ENCODE measurements around the gene RPS3. TPM values are rescaled to one million over a fixed set of nuclear protein-coding genes. Genes with fewer than 3 reads are reported as not detected.

RPS3 gene
- total and polyA plus RNA-seq, 2 of the 13 experiments (the other 11 are each of a cell fraction or from before 2014, with no cell fraction given), result 2,143 to 3,616 TPM

DNA sequence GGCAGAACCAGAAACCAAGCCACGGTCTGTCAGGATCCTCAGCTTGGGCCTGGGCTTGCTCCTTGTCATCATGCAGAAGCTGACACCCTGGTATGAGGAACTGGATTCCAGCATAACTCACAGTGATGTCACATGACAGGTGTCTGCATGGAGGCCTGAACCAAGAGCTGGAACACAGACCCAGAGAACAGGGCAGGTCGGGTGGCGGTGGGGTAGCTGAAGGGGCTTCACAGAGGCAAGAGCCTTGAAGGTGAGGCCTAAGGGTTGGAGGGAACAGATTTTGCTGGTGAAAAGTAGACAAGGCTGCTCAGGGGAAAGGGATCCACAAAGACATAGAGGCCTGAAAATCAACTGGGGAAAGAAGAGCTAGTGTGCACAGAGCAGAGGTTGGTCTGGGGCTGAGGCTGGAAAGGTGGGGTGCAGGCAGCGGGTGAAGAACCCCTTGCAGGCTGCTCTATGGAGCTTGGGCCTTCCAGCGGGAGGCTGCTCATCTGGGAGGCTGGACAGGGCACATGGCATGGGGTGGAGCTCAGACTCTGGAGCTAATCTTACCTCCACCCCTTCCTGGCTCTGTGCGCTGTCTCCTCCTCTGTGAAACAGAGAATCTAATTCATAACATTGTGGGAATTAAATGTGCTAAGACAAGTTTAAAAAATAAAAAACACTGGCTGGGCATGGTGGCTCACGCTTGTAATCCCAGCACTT lies 18.4 kb upstream of the RPS3 start (continued):
- TF ChIP-seq HOXA9 (CRISPR knock-in tag; IDR thresholded peaks at IDR 0.05; ENCODE audit: borderline replicate concordance) (no peak), ZNF350 (CRISPR knock-in tag; IDR thresholded peaks at IDR 0.05; ENCODE audit: borderline replicate concordance, low read depth) (no peak), ZNF101 (CRISPR knock-in tag; IDR thresholded peaks at IDR 0.05; ENCODE audit: borderline replicate concordance, low read depth) (no peak), HNRNPUL1 (IDR thresholded peaks at IDR 0.05; ENCODE audit: low read depth, low read length) (no peak), EZH2 (conservative IDR thresholded peaks at IDR 0.05; ENCODE audit: low read depth, low read length) (no peak), NR1H2 (CRISPR knock-in tag; IDR thresholded peaks at IDR 0.05; ENCODE audit: borderline replicate concordance, low read depth) (no peak), NFE2L2 (IDR thresholded peaks at IDR 0.05; ENCODE audit: low read length) (no peak), JUND (CRISPR knock-in tag; IDR thresholded peaks at IDR 0.05) (no peak), CREB1 (IDR thresholded peaks at IDR 0.05) (peak; percentile 75), CREB1 (CRISPR knock-in tag; IDR thresholded peaks at IDR 0.05) (no peak), ZNF883 (CRISPR knock-in tag; IDR thresholded peaks at IDR 0.05; ENCODE audit: not compliant biosample characterization) (peak; percentile 51), ZNF33A (CRISPR knock-in tag; IDR thresholded peaks at IDR 0.05; ENCODE audit: borderline replicate concordance) (no peak), ZNF558 (CRISPR knock-in tag; IDR thresholded peaks at IDR 0.05; ENCODE audit: borderline replicate concordance) (no peak), ZNF605 (CRISPR knock-in tag; IDR thresholded peaks at IDR 0.05) (no peak), HNF4G (IDR thresholded peaks at IDR 0.05; ENCODE audit: borderline replicate concordance, low read depth, low read length) (no peak), HNF4G (CRISPR knock-in tag; IDR thresholded peaks at IDR 0.05; ENCODE audit: borderline replicate concordance, low read depth) (no peak), PHF20 (CRISPR knock-in tag; IDR thresholded peaks at IDR 0.05) (no peak), ATRX (CRISPR knock-in tag; IDR thresholded peaks at IDR 0.05; ENCODE audit: borderline replicate concordance) (no peak), PAX8 (CRISPR knock-in tag; IDR thresholded peaks at IDR 0.05; ENCODE audit: borderline replicate concordance) (no peak), NONO (IDR thresholded peaks at IDR 0.05) (no peak), NONO (CRISPR knock-in tag; conservative IDR thresholded peaks at IDR 0.05) (no peak), CEBPB (IDR thresholded peaks at IDR 0.05; ENCODE audit: borderline replicate concordance, low read depth, low read length) (no peak), ZNF207 (IDR thresholded peaks at IDR 0.05; ENCODE audit: borderline replicate concordance) (no peak), SRSF9 (IDR thresholded peaks at IDR 0.05; ENCODE audit: borderline replicate concordance, insufficient read depth, low read depth, low read length, poor library complexity, severe bottlenecking) (no peak), NR2F2 (IDR thresholded peaks at IDR 0.05; ENCODE audit: borderline replicate concordance, low read depth) (no peak), MTF2 (CRISPR knock-in tag; IDR thresholded peaks at IDR 0.05; ENCODE audit: borderline replicate concordance) (no peak), TBX3 (IDR thresholded peaks at IDR 0.05; ENCODE audit: borderline replicate concordance) (0 out of 2 replicates have a peak, but pooled peaks have one; percentile 5), ZNF136 (CRISPR knock-in tag; IDR thresholded peaks at IDR 0.05; ENCODE audit: low read depth) (no peak)
- TF ChIP-seq, protein P1, sequence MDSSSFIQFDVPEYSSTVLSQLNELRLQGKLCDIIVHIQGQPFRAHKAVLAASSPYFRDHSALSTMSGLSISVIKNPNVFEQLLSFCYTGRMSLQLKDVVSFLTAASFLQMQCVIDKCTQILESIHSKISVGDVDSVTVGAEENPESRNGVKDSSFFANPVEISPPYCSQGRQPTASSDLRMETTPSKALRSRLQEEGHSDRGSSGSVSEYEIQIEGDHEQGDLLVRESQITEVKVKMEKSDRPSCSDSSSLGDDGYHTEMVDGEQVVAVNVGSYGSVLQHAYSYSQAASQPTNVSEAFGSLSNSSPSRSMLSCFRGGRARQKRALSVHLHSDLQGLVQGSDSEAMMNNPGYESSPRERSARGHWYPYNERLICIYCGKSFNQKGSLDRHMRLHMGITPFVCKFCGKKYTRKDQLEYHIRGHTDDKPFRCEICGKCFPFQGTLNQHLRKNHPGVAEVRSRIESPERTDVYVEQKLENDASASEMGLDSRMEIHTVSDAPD (CRISPR knock-in tag; IDR thresholded peaks at IDR 0.05), result no peak
- TF ChIP-seq, protein P2, sequence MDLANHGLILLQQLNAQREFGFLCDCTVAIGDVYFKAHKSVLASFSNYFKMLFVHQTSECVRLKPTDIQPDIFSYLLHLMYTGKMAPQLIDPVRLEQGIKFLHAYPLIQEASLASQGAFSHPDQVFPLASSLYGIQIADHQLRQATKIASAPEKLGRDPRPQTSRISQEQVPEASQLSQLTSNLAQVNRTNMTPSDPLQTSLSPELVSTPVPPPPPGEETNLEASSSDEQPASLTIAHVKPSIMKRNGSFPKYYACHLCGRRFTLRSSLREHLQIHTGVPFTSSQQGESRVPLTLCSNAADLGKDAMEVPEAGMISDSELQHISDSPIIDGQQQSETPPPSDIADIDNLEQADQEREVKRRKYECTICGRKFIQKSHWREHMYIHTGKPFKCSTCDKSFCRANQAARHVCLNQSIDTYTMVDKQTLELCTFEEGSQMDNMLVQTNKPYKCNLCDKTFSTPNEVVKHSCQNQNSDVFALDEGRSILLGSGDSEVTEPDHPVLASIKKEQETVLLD (CRISPR knock-in tag; IDR thresholded peaks at IDR 0.05; ENCODE audit: low read depth), result no peak

All from HepG2 (cell line).